H9 (cell line): ENCODE measurements around the gene DHX38. TPM values are rescaled to one million over a fixed set of nuclear protein-coding genes. Genes with fewer than 3 reads are reported as not detected.

ENCODE experiments used
- DNase-seq: peaks from one replicate; pipeline ENCODE4 v3.0.0-alpha.2; 2017
- H2AFZ ChIP-seq: one replicate; pipeline ENCODE4 v1.6.1; 2013; ENCODE audit warnings: mild to moderate bottlenecking, low read length, control low read depth, moderate library complexity
- H2AK5ac ChIP-seq: 2 replicates; pipeline ENCODE4 v1.6.1; 2013; ENCODE audit warnings: low read length, control low read depth, mixed read lengths; ENCODE audit not compliant: insufficient read length
- H2BK120ac ChIP-seq: one replicate; pipeline ENCODE4 v1.6.1; 2013; ENCODE audit warnings: low read depth, mild to moderate bottlenecking, low read length, control low read depth, inconsistent platforms; ENCODE audit not compliant: poor library complexity, severe bottlenecking
- H2BK12ac ChIP-seq: 2 replicates; pipeline ENCODE4 v1.6.1; 2013; ENCODE audit warnings: low read length, control low read depth, mixed read lengths, low read depth; ENCODE audit not compliant: insufficient read length
- H2BK15ac ChIP-seq: 2 replicates; pipeline ENCODE4 v1.6.1; 2013; ENCODE audit warnings: low read depth, low read length, control low read depth
- H2BK20ac ChIP-seq: one replicate; pipeline ENCODE4 v1.6.1; 2013; ENCODE audit warnings: low read depth, mild to moderate bottlenecking, low read length, control low read depth, inconsistent platforms; ENCODE audit not compliant: poor library complexity, severe bottlenecking
- H2BK5ac ChIP-seq: 2 replicates; pipeline ENCODE4 v1.6.1; 2013; ENCODE audit warnings: low read length, control low read depth, mixed read lengths; ENCODE audit not compliant: insufficient read length
- H3K14ac ChIP-seq: 2 replicates; pipeline ENCODE4 v1.6.1; 2013; ENCODE audit warnings: low read length, control low read depth; ENCODE audit not compliant: insufficient read depth
- H3K18ac ChIP-seq: 2 replicates; pipeline ENCODE4 v1.6.1; 2013; ENCODE audit warnings: low read depth, mild to moderate bottlenecking, mixed read lengths, low read length, control low read depth; ENCODE audit not compliant: insufficient read length
- H3K23ac ChIP-seq: 2 replicates; pipeline ENCODE4 v1.6.1; 2013; ENCODE audit warnings: low read length, control low read depth, mixed read lengths, low read depth; ENCODE audit not compliant: insufficient read length
- H3K23me2 ChIP-seq: 2 replicates; pipeline ENCODE4 v1.6.1; 2013; ENCODE audit warnings: low read depth, mild to moderate bottlenecking, mixed read lengths, low read length, control low read depth; ENCODE audit not compliant: insufficient read length, poor library complexity, severe bottlenecking
- H3K27ac ChIP-seq: 2 replicates; pipeline ENCODE4 v1.5.1; 2013; ENCODE audit warnings: low read length, control low read depth, mixed read lengths, low read depth; ENCODE audit not compliant: insufficient read length
- H3K27me3 ChIP-seq: 2 replicates; pipeline ENCODE4 v1.6.1; 2013; ENCODE audit warnings: low read length, control low read depth, inconsistent platforms; ENCODE audit not compliant: insufficient read depth
- H3K4ac ChIP-seq: 2 replicates; pipeline ENCODE4 v1.6.1; 2013; ENCODE audit warnings: low read depth, mild to moderate bottlenecking, control low read depth, inconsistent platforms, low read length, moderate library complexity
- H3K4me1 ChIP-seq: 2 replicates; pipeline ENCODE4 v1.6.1; 2013; ENCODE audit warnings: low read length, control low read depth, inconsistent platforms; ENCODE audit not compliant: insufficient read depth
- H3K4me2 ChIP-seq: 2 replicates; pipeline ENCODE4 v1.6.1; 2013; ENCODE audit warnings: low read length, control low read depth, mixed read lengths; ENCODE audit not compliant: insufficient read length, insufficient read depth
- H3K56ac ChIP-seq: 2 replicates; pipeline ENCODE4 v1.6.1; 2013; ENCODE audit warnings: low read depth, mild to moderate bottlenecking, mixed read lengths, low read length, control low read depth; ENCODE audit not compliant: insufficient read length
- H3K79me1 ChIP-seq: 2 replicates; pipeline ENCODE4 v1.6.1; 2013; ENCODE audit warnings: low read depth, mild to moderate bottlenecking, moderate library complexity, low read length, control low read depth, inconsistent platforms; ENCODE audit not compliant: insufficient read depth, poor library complexity, severe bottlenecking
- H3K79me2 ChIP-seq: 2 replicates; pipeline ENCODE4 v1.6.1; 2013; ENCODE audit warnings: low read length, control low read depth, inconsistent platforms; ENCODE audit not compliant: insufficient read depth
- H3K9ac ChIP-seq: 2 replicates; pipeline ENCODE4 v1.6.1; 2013; ENCODE audit warnings: low read length, control low read depth, mixed read lengths; ENCODE audit not compliant: insufficient read length; ENCODE audit errors: extremely low read depth
- H3K9me3 ChIP-seq: one replicate; pipeline ENCODE4 v1.6.1; 2013; ENCODE audit warnings: low read depth, low read length, inconsistent platforms; ENCODE audit not compliant: control insufficient read depth
- H3T11ph ChIP-seq: one replicate; pipeline ENCODE4 v1.6.1; 2013; ENCODE audit warnings: mild to moderate bottlenecking, low read length, control low read depth, inconsistent platforms
- H4K20me1 ChIP-seq: one replicate; pipeline ENCODE4 v1.6.1; 2013; ENCODE audit not compliant: control insufficient read depth, insufficient read length, insufficient read depth
- H4K5ac ChIP-seq: 2 replicates; pipeline ENCODE4 v1.6.1; 2013; ENCODE audit warnings: low read depth, mild to moderate bottlenecking, mixed read lengths, low read length, control low read depth; ENCODE audit not compliant: insufficient read length
- H4K8ac ChIP-seq: replicated peaks from 2 replicates; pipeline ENCODE4 v1.6.1; 2013; ENCODE audit warnings: low read length, control low read depth, mixed read lengths, low read depth; ENCODE audit not compliant: insufficient read length
- H4K91ac ChIP-seq: 2 replicates; pipeline ENCODE4 v1.6.1; 2013; ENCODE audit warnings: low read depth, mild to moderate bottlenecking, moderate library complexity, mixed read lengths, low read length, control low read depth; ENCODE audit not compliant: insufficient read length
- H3K27ac Mint-ChIP-seq, 3 experiments: 2 replicates in 2 of 3; 3 replicates in 1 of 3; pipeline ENCODE4 v1.8.0; 2020 to 2021; ENCODE audit warnings: mixed read lengths in 3 of 3, mild to moderate bottlenecking in 1 of 3, moderate library complexity in 1 of 3
- H3K27me3 Mint-ChIP-seq: 2 replicates; pipeline ENCODE4 v1.8.0; 2021; ENCODE audit warnings: low read depth, mild to moderate bottlenecking, moderate library complexity, mixed read lengths
- H3K36me3 Mint-ChIP-seq, 3 experiments: 2 replicates in 2 of 3; 3 replicates in 1 of 3; pipeline ENCODE4 v1.8.0; 2020 to 2021; ENCODE audit warnings: low read depth in 3 of 3, mixed read lengths in 3 of 3; ENCODE audit not compliant: insufficient read depth in 1 of 3
- H3K4me1 Mint-ChIP-seq, 2 experiments: 2 replicates each; pipeline ENCODE4 v1.8.0; 2020; ENCODE audit warnings: mixed read lengths in 2 of 2
- H3K4me3 Mint-ChIP-seq, 2 experiments: 2 replicates in 1 of 2; 3 replicates in 1 of 2; pipeline ENCODE4 v1.8.0; 2020 to 2021; ENCODE audit warnings: mild to moderate bottlenecking in 2 of 2, mixed read lengths in 2 of 2, moderate library complexity in 1 of 2
- H3K9me3 Mint-ChIP-seq, 2 experiments: 2 replicates in 1 of 2; 3 replicates in 1 of 2; pipeline ENCODE4 v1.8.0; 2020; ENCODE audit warnings: mild to moderate bottlenecking in 2 of 2, mixed read lengths in 2 of 2, moderate library complexity in 1 of 2
- WGBS: extraction: QIAGEN DNeasy Blood & Tissue Kit; methylation state at CpG from one replicate; pipeline ENCODE4 v1.1.7; 2013; ENCODE audit warnings: missing lambda C conversion rate, low lambda C conversion rate, mixed read lengths; ENCODE audit not compliant: insufficient read length; ENCODE audit errors: extremely low coverage; 5-methylcytosine and 5-hydroxymethylcytosine counted together
- total RNA-seq: library from RNA; stranded (reverse); gene quantifications from 2 replicates; pipeline ENCODE4 v1.2.1, GENCODE V29; 2021
- TF ChIP-seq, protein P1 (sequence below): fragments of 200-600 bp; sonication (generic); conservative IDR thresholded peaks from 3 replicates; pipeline ENCODE4 v1.8.0; 2021; ENCODE audit warnings: antibody characterized with exemption, mild to moderate bottlenecking

Gene DHX38
- total RNA-seq, 1 experiment from 2014 or later: 60.5 TPM

DNA sequence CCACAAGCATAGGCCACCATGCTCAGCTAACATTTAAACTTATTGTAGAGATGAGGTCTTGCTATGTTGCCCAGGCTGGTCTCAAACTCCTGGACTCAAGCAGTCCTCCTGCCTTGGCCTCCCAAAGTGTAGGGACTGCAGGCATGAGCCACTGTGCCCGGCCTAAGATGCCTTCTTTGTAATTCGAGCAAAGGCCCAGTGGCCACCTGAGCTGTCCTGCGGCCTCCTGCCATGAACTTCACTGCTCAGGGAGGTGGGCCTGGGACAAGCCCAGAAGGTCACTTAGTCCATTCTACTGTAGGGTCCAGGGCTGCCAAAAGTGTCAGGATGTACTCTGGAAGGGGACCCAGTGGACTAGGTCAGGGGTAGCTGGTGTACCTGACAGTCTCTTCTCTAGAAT, 30.5 kb downstream of the DHX38 start:
- WGBS: no CpG with 5 or more reads among the region's 3 CpGs
- no peak overlapping the region for H2AFZ ChIP-seq

More for the DNA sequence above, 30.5 kb downstream of the DHX38 start:
- Histone ChIP-seq H2AK5ac (no peak overlapping the region), H3K18ac (no peak overlapping the region), H3K4me2 (no peak overlapping the region), H4K91ac (no peak overlapping the region), H3K79me2 (no peaks in the 10 kb centered on the region), H2BK20ac (no peak overlapping the region), H3T11ph (no peak overlapping the region), H3K9ac (no peak overlapping the region), H4K5ac (no peak overlapping the region), H3K27me3 (no peaks in the 10 kb centered on the region), H2BK5ac (no peak overlapping the region), H3K14ac (no peak overlapping the region), H4K8ac (no peak overlapping the region), H2BK12ac (no peak overlapping the region), H3K4ac (no peak overlapping the region), H3K27ac (no peak overlapping the region), H4K20me1 (no peaks in the 10 kb centered on the region), H3K4me1 (no peaks in the 10 kb centered on the region; the same call in 1 of the 2 replicates), H3K23ac (no peak overlapping the region), H3K9me3 (no peaks in the 10 kb centered on the region), H3K56ac (no peak overlapping the region), H3K23me2 (no peaks in the 10 kb centered on the region), H2BK120ac (no peak overlapping the region), H2BK15ac (no peak overlapping the region), H3K79me1 (no peaks in the 10 kb centered on the region)
- Mint-ChIP-seq H3K27ac (no peak overlapping the region; a peak in 2 of 7 replicates), H3K4me3 (no peak overlapping the region), H3K9me3 (no peaks in the 10 kb centered on the region), H3K36me3 (no peaks in the 10 kb centered on the region; a peak in 1 of 7 replicates), H3K4me1 (peaks cover 18 to 20% of the 10 kb centered on the region in 2 experiments), H3K27me3 (no peaks in the 10 kb centered on the region)
- DNase-seq: no peak
- TF ChIP-seq, protein P1, sequence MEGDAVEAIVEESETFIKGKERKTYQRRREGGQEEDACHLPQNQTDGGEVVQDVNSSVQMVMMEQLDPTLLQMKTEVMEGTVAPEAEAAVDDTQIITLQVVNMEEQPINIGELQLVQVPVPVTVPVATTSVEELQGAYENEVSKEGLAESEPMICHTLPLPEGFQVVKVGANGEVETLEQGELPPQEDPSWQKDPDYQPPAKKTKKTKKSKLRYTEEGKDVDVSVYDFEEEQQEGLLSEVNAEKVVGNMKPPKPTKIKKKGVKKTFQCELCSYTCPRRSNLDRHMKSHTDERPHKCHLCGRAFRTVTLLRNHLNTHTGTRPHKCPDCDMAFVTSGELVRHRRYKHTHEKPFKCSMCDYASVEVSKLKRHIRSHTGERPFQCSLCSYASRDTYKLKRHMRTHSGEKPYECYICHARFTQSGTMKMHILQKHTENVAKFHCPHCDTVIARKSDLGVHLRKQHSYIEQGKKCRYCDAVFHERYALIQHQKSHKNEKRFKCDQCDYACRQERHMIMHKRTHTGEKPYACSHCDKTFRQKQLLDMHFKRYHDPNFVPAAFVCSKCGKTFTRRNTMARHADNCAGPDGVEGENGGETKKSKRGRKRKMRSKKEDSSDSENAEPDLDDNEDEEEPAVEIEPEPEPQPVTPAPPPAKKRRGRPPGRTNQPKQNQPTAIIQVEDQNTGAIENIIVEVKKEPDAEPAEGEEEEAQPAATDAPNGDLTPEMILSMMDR: no peak
